GM12878 (cell line): Measurements from ENCODE around the gene SNRPB2. TPM values are rescaled to one million over a fixed set of nuclear protein-coding genes. Genes with fewer than 3 reads are reported as not detected.

ENCODE experiments used
- ATAC-seq: fragments of 200-7000 bp; cut with Tn5 transposase; 3 replicates; pipeline ENCODE4 v1.9.1; 2020; ENCODE audit warnings: mild to moderate bottlenecking, moderate library complexity
- BruUV-seq: library from RNA; stranded (reverse); fragments of 400-500 nt; replicated peaks from 2 replicates; lab custom pipeline; 2021; lab: Mats Ljungman, UMichigan
- CTCF ChIA-PET: fragments of 300-600 bp; sonication (Branson Sonifier 250); formaldehyde crosslinking; extraction: SDS; loops from one replicate; lab custom pipeline; 2021; ENCODE audit warnings: inconsistent platforms; lab: Yijun Ruan, JAX
- POLR2A ChIA-PET: fragments of 350-600 bp; formaldehyde crosslinking; extraction: SDS; loops from one replicate; lab custom pipeline; 2021; ENCODE audit warnings: inconsistent platforms; lab: Charles Lee
- RAD21 ChIA-PET: fragments of 300-600 bp; sonication (Branson Sonifier 250); formaldehyde crosslinking; loops from one replicate; lab custom pipeline; 2023; ENCODE audit warnings: antibody characterized with exemption; ENCODE audit not compliant: unreplicated experiment; lab: Charles Lee
- SMC1A ChIA-PET: fragments of 300-600 bp; sonication (Branson Sonifier 250); formaldehyde crosslinking; loops from one replicate; lab custom pipeline; 2023; ENCODE audit not compliant: unreplicated experiment, uncharacterized antibody; lab: Charles Lee
- DNase-seq: peaks from one replicate; pipeline ENCODE4 v3.0.0-alpha.2; 2011; ENCODE audit warnings: low read depth, low spot score
- FAIRE-seq: peaks from 3 replicates; lab custom pipeline; 2011; peaks lifted over from hg19 to GRCh38; lab: Jason Lieb, UNC
- H2AFZ ChIP-seq: 2 replicates; pipeline ENCODE4 v1.6.0; 2011; ENCODE audit warnings: low read depth, low read length, control low read depth; ENCODE audit not compliant: control insufficient read depth
- H3K27ac ChIP-seq: 2 replicates; pipeline ENCODE4 v1.5.1; 2011; ENCODE audit warnings: control low read depth; ENCODE audit not compliant: control insufficient read depth, insufficient read depth
- H3K27me3 ChIP-seq, 2 experiments: replicated peaks in 1 of 2; 2 replicates each; pipeline versions ENCODE4 v1.6.0 to v1.6.1; 2011; ENCODE audit warnings: low read length in 1 of 2; ENCODE audit not compliant: control insufficient read depth in 2 of 2, insufficient read depth in 2 of 2
- H3K36me3 ChIP-seq, 2 experiments: 2 replicates each; pipeline ENCODE4 v1.5.1; 2011; ENCODE audit warnings: low read length in 1 of 2; ENCODE audit not compliant: control insufficient read depth in 2 of 2, insufficient read depth in 2 of 2
- H3K4me1 ChIP-seq: 2 replicates; pipeline ENCODE4 v1.6.1; 2011; ENCODE audit warnings: mild to moderate bottlenecking, low read length, moderate library complexity, mixed read lengths; ENCODE audit not compliant: control insufficient read depth, insufficient read depth
- H3K4me2 ChIP-seq: 2 replicates; pipeline ENCODE4 v1.6.0; 2011; ENCODE audit warnings: control low read depth; ENCODE audit not compliant: control insufficient read depth, insufficient read depth
- H3K4me3 ChIP-seq: fragments of 200-600 bp; sonication (generic); 2 replicates; pipeline ENCODE4 v1.5.1; 2016
- H3K79me2 ChIP-seq: 2 replicates; pipeline ENCODE4 v1.6.0; 2011; ENCODE audit warnings: low read length; ENCODE audit not compliant: control insufficient read depth, insufficient read depth
- H3K9ac ChIP-seq: 2 replicates; pipeline ENCODE4 v1.8.0; 2011; ENCODE audit warnings: low read length, control low read depth, mixed read lengths; ENCODE audit not compliant: control insufficient read depth, insufficient read depth
- H3K9me3 ChIP-seq: replicated peaks from 3 replicates; pipeline ENCODE4 v1.5.1; 2011; ENCODE audit warnings: mild to moderate bottlenecking, low read length; ENCODE audit not compliant: control insufficient read depth, insufficient read depth
- H4K20me1 ChIP-seq: 2 replicates; pipeline ENCODE4 v1.6.0; 2011; ENCODE audit not compliant: control insufficient read depth, insufficient read depth
- ATF7 ChIP-seq: fragments of 450-650 bp; IDR thresholded peaks from 2 replicates; pipeline ENCODE4 v1.6.1; 2016; ENCODE audit warnings: low read depth, mild to moderate bottlenecking
- DPF2 ChIP-seq: fragments of 450-650 bp; IDR thresholded peaks from 2 replicates; pipeline ENCODE4 v1.6.1; 2017; ENCODE audit warnings: mild to moderate bottlenecking
- ETV6 ChIP-seq, 2 experiments: fragments of 450-650 bp in 1 of 2; IDR thresholded peaks in 1 of 2; conservative IDR thresholded peaks in 1 of 2; 2 replicates each; pipeline ENCODE4 v1.6.1; 2014; ENCODE audit warnings: antibody characterized with exemption in 1 of 2, borderline replicate concordance in 1 of 2, low read depth in 1 of 2, mild to moderate bottlenecking in 1 of 2, moderate library complexity in 1 of 2
- JUNB ChIP-seq: IDR thresholded peaks from 2 replicates; pipeline ENCODE4 v1.6.1; 2016; ENCODE audit warnings: antibody characterized with exemption, mild to moderate bottlenecking
- KDM1A ChIP-seq: fragments of 200-600 bp; sonication (generic); IDR thresholded peaks from 2 replicates; pipeline ENCODE4 v1.6.1; 2016; ENCODE audit warnings: borderline replicate concordance
- KLF5 ChIP-seq: fragments of 450-650 bp; IDR thresholded peaks from 2 replicates; pipeline ENCODE4 v1.6.1; 2014; ENCODE audit warnings: mild to moderate bottlenecking; ENCODE audit not compliant: partially characterized antibody
- MTA2 ChIP-seq: fragments of 450-650 bp; IDR thresholded peaks from 2 replicates; pipeline ENCODE4 v1.6.1; 2016; ENCODE audit warnings: low read depth, mild to moderate bottlenecking, moderate library complexity
- MYC ChIP-seq: IDR thresholded peaks from 2 replicates; pipeline ENCODE4 v1.6.1; 2011; ENCODE audit warnings: mild to moderate bottlenecking, low read length, moderate library complexity, inconsistent platforms; ENCODE audit not compliant: insufficient read depth, insufficient replicate concordance, insufficient read length, severe bottlenecking
- NR2C2 ChIP-seq: IDR thresholded peaks from 2 replicates; pipeline ENCODE4 v1.6.1; 2011; ENCODE audit warnings: borderline replicate concordance, low read depth; ENCODE audit not compliant: control insufficient read depth, insufficient read length
- NRF1 ChIP-seq: conservative IDR thresholded peaks from 2 replicates; pipeline ENCODE4 v1.6.1; 2011; ENCODE audit warnings: mild to moderate bottlenecking, low read depth, low read length, improper control_type of control experiment
- PKNOX1 ChIP-seq: fragments of 450-650 bp; IDR thresholded peaks from 2 replicates; pipeline ENCODE4 v1.6.1; 2016; ENCODE audit warnings: mild to moderate bottlenecking
- POLR2A ChIP-seq: IDR thresholded peaks from 2 replicates; pipeline ENCODE4 v1.6.1; 2011; ENCODE audit warnings: low read depth, mild to moderate bottlenecking, low read length
- RBBP5 ChIP-seq: fragments of 200-600 bp; sonication (generic); conservative IDR thresholded peaks from 2 replicates; pipeline ENCODE4 v1.6.1; 2016
- RELB ChIP-seq: fragments of 450-650 bp; IDR thresholded peaks from 2 replicates; pipeline ENCODE4 v1.6.1; 2017; ENCODE audit warnings: low read depth, mild to moderate bottlenecking, moderate library complexity
- SREBF1 ChIP-seq: IDR thresholded peaks from 2 replicates; pipeline ENCODE4 v1.6.1; 2012; ENCODE audit warnings: mild to moderate bottlenecking, low read length
- SRF ChIP-seq, 2 experiments: IDR thresholded peaks; 2 replicates each; pipeline ENCODE4 v1.6.1; 2011; ENCODE audit warnings: low read depth in 2 of 2, low read length in 2 of 2, mild to moderate bottlenecking in 1 of 2, moderate library complexity in 1 of 2
- TBL1XR1 ChIP-seq: IDR thresholded peaks from 2 replicates; pipeline ENCODE4 v1.6.1; 2012; ENCODE audit warnings: low read depth, low read length, improper control_type of control experiment
- TCF12 ChIP-seq: IDR thresholded peaks from 2 replicates; pipeline ENCODE4 v1.6.1; 2011; ENCODE audit warnings: low read depth, mild to moderate bottlenecking, low read length
- ZNF207 ChIP-seq: fragments of 450-650 bp; IDR thresholded peaks from 2 replicates; pipeline ENCODE4 v1.6.1; 2014; ENCODE audit warnings: antibody characterized with exemption, mild to moderate bottlenecking, borderline replicate concordance
- ZNF384 ChIP-seq: IDR thresholded peaks from 2 replicates; pipeline ENCODE4 v1.6.1; 2012; ENCODE audit warnings: low read depth, mild to moderate bottlenecking, low read length, improper control_type of control experiment, borderline replicate concordance
- WGBS: methylation state at CpG from one replicate; pipeline ENCODE4 v1.1.6; 2016; ENCODE audit warnings: low lambda C conversion rate; ENCODE audit not compliant: insufficient replicate concordance, insufficient coverage; ENCODE audit errors: missing lambda C conversion rate; 5-methylcytosine and 5-hydroxymethylcytosine counted together
- in situ Hi-C: fragments of 300-500 bp; cut with MboI; formaldehyde crosslinking; loops from 9 replicates; pipeline ENCODE4 v1.14.3; 2018; ENCODE audit warnings: mixed read lengths
- intact Hi-C: fragments of 100-400 bp; cut with micrococcal nuclease; formaldehyde crosslinking; loops from one replicate; pipeline ENCODE4 v1.14.2; 2022; ENCODE audit not compliant: unreplicated experiment
- polyA plus RNA-seq, 11 experiments: library from polyadenylated mRNA; depleted of rRNA in 4 of 11; unstranded in 6 of 11; stranded (reverse) in 5 of 11; fragments of >200 nt; fragmentation: Nextera tagmentation in 4 of 11; fragmentation: Illumina TruSeq in 1 of 11; extraction: Ambion mirVana in 4 of 11; extraction: Trizol in 1 of 11; gene quantifications; 1 replicate in 1 of 11; 2 replicates in 10 of 11; pipeline versions ENCODE4 v1.2.1 to v1.2.3, GENCODE V29; 2011 to 2016; ENCODE audit warnings: inconsistent platforms in 2 of 11, missing spikeins in 2 of 11, low read depth in 1 of 11
- total RNA-seq, 4 experiments: library from RNA; depleted of rRNA in 3 of 4; stranded (reverse); fragments of >200 nt in 3 of 4; fragmentation: Illumina TruSeq in 1 of 4; extraction: Trizol in 1 of 4; gene quantifications; 2 replicates each; pipeline versions ENCODE4 v1.2.1 to v1.2.3, GENCODE V29; 2013 to 2021

Gene SNRPB2
- total and polyA plus RNA-seq, 10 of the 15 experiments (the other 5 are each of a cell fraction or from before 2014, with no cell fraction given) = 63.5 to 245 (median 136) TPM

GRCh38 chr20:16711661-16712258 lies 18.1 kb upstream of the SNRPB2 start (continued):
- TF ChIP-seq RELB = no peak
- no peak for TF ChIP-seq ATF7
- no peak for TF ChIP-seq SREBF1
- no peak for TF ChIP-seq DPF2
- TF ChIP-seq KLF5 = no peak
- no peak for TF ChIP-seq PKNOX1

- in situ Hi-C loops = no loop called here
- CTCF ChIA-PET = no interaction called here
- no peaks in the 10 kb centered on the region for H3K36me3 ChIP-seq
- H3K4me1 ChIP-seq = peaks cover 27% of the 10 kb centered on the region
- no peak overlapping the region for H3K27ac ChIP-seq
- no peak overlapping the region for H3K4me2 ChIP-seq
- ATAC-seq (no peak), FAIRE-seq (no peak), DNase-seq (no peak)
- POLR2A ChIA-PET = interaction anchor here (0.6 kb wide), 1 partner anchor 689 kb away, joined by 3 read pairs; no protein-coding TSS in a partner anchor
- BruUV-seq = no TSS peak
- H3K27me3 ChIP-seq = peaks cover 0 to 3% of the 10 kb centered on the region in 2 experiments; a peak in 1 of 4 replicates
- H3K79me2 ChIP-seq = no peaks in the 10 kb centered on the region
- intact Hi-C loops = no loop called here
- no peaks in the 10 kb centered on the region for H4K20me1 ChIP-seq
- 42% methylated on average over 6 of the region's 6 CpGs for WGBS
- RAD21 ChIA-PET = no interaction called here
- H3K9ac ChIP-seq = no peak overlapping the region
- TF ChIP-seq ATF7 (no peak), RBBP5 (no peak), MTA2 (no peak), MYC (no peak), ZNF207 (no peak), NRF1 (no peak), ETV6 (conservative IDR thresholded peaks at IDR 0.05 in 1 of 2, IDR thresholded peaks at IDR 0.05 in 1 of 2; ENCODE audit: borderline replicate concordance in 1 of 2, low read depth in 1 of 2) (no peak), NR2C2 (no peak), TCF12 (no peak), KDM1A (no peak), SRF (IDR thresholded peaks at IDR 0.05; ENCODE audit: low read depth in 2 of 2, low read length in 2 of 2) (no peak), ZNF384 (no peak), TBL1XR1 (no peak), POLR2A (no peak), JUNB (no peak)
- H2AFZ ChIP-seq = no peak overlapping the region
- no peak overlapping the region for H3K4me3 ChIP-seq
- SMC1A ChIA-PET = interaction anchor here (0.7 kb wide), 1 partner anchor 24 kb away, joined by 3 read pairs; no protein-coding TSS in a partner anchor
- H3K9me3 ChIP-seq = no peaks in the 10 kb centered on the region
Observed at GRCh38 chr20:16712511-16712947, 17.3 kb upstream of the SNRPB2 start.
